ENCODE results near the gene OLIG1.

The OLIG1 gene

GRCh38 chr21:33078907-33079582 lies 9.1 kb downstream of the OLIG1 start:
- in situ Hi-C loops (cut with MboI; ENCODE audit: low sequenced_read_pairs, unreplicated experiment): no loop called here
- peak; percentile 87 for DNase-seq (ENCODE audit: low spot score)
- TF ChIP-seq CTCF (IDR thresholded peaks at IDR 0.05; ENCODE audit: borderline replicate concordance, control extremely low read depth, extremely low read depth, insufficient read depth, missing control alignments): no peak

GRCh38 chr21:33080376-33080775 lies 10.4 kb downstream of the OLIG1 start:
- in situ Hi-C loops (cut with MboI; ENCODE audit: low sequenced_read_pairs, unreplicated experiment): no loop called here

GRCh38 chr21:33080776-33081175 lies 10.8 kb downstream of the OLIG1 start:
- DNase-seq (ENCODE audit: low spot score): no peak
- no peak for TF ChIP-seq CTCF (IDR thresholded peaks at IDR 0.05; ENCODE audit: borderline replicate concordance, control extremely low read depth, extremely low read depth, insufficient read depth, missing control alignments)
- in situ Hi-C loops (cut with MboI; ENCODE audit: low sequenced_read_pairs, unreplicated experiment): no loop called here

More at GRCh38 chr21:33080376-33080775, 10.4 kb downstream of the OLIG1 start:
- no peak for DNase-seq (ENCODE audit: low spot score)
- TF ChIP-seq CTCF (IDR thresholded peaks at IDR 0.05; ENCODE audit: borderline replicate concordance, control extremely low read depth, extremely low read depth, insufficient read depth, missing control alignments): no peak

GRCh38 chr21:33088384-33088783 lies 18.4 kb downstream of the OLIG1 start:
- in situ Hi-C loops (cut with MboI; ENCODE audit: low sequenced_read_pairs, unreplicated experiment): no loop called here
- DNase-seq (ENCODE audit: low spot score): no peak
- no peak for TF ChIP-seq CTCF (IDR thresholded peaks at IDR 0.05; ENCODE audit: borderline replicate concordance, control extremely low read depth, extremely low read depth, insufficient read depth, missing control alignments)

GRCh38 chr21:33089395-33090119 lies 19.6 kb downstream of the OLIG1 start:
- DNase-seq (ENCODE audit: low spot score): no peak
- in situ Hi-C loops (cut with MboI; ENCODE audit: low sequenced_read_pairs, unreplicated experiment): no loop called here
- no peak for TF ChIP-seq CTCF (IDR thresholded peaks at IDR 0.05; ENCODE audit: borderline replicate concordance, control extremely low read depth, extremely low read depth, insufficient read depth, missing control alignments)

- TF ChIP-seq CTCF (IDR thresholded peaks at IDR 0.05; ENCODE audit: borderline replicate concordance, control extremely low read depth, extremely low read depth, insufficient read depth, missing control alignments): no peak
- in situ Hi-C loops (cut with MboI; ENCODE audit: low sequenced_read_pairs, unreplicated experiment): no loop called here
- DNase-seq (ENCODE audit: low spot score): no peak
Measured at GRCh38 chr21:33096426-33096825, 26.5 kb downstream of the OLIG1 start.

Measured in GM13976 (cell line).